Adipose tissue (tissue), 3 donors: ENCODE measurements around the gene OR2M3. TPM values are rescaled to one million over a fixed set of nuclear protein-coding genes. Genes with fewer than 3 reads are reported as not detected.

ENCODE experiments used
- polyA plus RNA-seq, 3 donors: library from polyadenylated mRNA; stranded (reverse); fragments of 200-250 nt; gene quantifications; one replicate each; pipeline ENCODE4 v1.2.3, GENCODE V29; 2013
- donor health status: healthy with polysubstance abuse.
- donor health status: Bipolar disorder and iron deficiency.
- donor health status: healthy.

OR2M3 gene
- polyA plus RNA-seq, 3 donors: not detected

Other genes with a start within 250 kb of the OR2M3 start
- gene OR2L8, start 248.4 kb upstream of the OR2M3 start, polyA plus RNA-seq: not detected
- not detected for gene OR2AK2, start 232.0 kb upstream of the OR2M3 start, polyA plus RNA-seq
- not detected for gene OR2L5, start 183.6 kb upstream of the OR2M3 start, polyA plus RNA-seq
- not detected for gene OR2L2, start 167.2 kb upstream of the OR2M3 start, polyA plus RNA-seq
- not detected for gene OR2L3, start 150.4 kb upstream of the OR2M3 start, polyA plus RNA-seq
- not detected for gene OR2L13, start 102.1 kb upstream of the OR2M3 start, polyA plus RNA-seq
- gene OR2M5, start 52.1 kb upstream of the OR2M3 start, polyA plus RNA-seq: not detected
- not detected for gene OR2M2, start 22.4 kb upstream of the OR2M3 start, polyA plus RNA-seq
- not detected for gene OR2M4, start 34.2 kb downstream of the OR2M3 start, polyA plus RNA-seq
- gene OR2T33, start 80.7 kb downstream of the OR2M3 start, polyA plus RNA-seq: not detected
- gene OR2T12, start 106.2 kb downstream of the OR2M3 start, polyA plus RNA-seq: not detected
- gene OR2M7, start 127.3 kb downstream of the OR2M3 start, polyA plus RNA-seq: not detected
- gene OR14C36, start 151.5 kb downstream of the OR2M3 start, polyA plus RNA-seq: not detected
- gene OR2T4, start 164.4 kb downstream of the OR2M3 start, polyA plus RNA-seq: not detected
- gene OR2T6, start 178.5 kb downstream of the OR2M3 start, polyA plus RNA-seq: not detected
- gene OR2T1, start 205.8 kb downstream of the OR2M3 start, polyA plus RNA-seq: not detected
- gene OR2T2, start 248.4 kb downstream of the OR2M3 start, polyA plus RNA-seq: not detected